ENCODE data around the gene TCHHL1. TPM values are rescaled to one million over a fixed set of nuclear protein-coding genes. Genes with fewer than 3 reads are reported as not detected.
A peak's percentile ranks its signal among the peaks of the same experiment; 100 is the strongest.

TCHHL1 gene
- total and polyA plus RNA-seq, 9 donors, result not detected

DNA sequence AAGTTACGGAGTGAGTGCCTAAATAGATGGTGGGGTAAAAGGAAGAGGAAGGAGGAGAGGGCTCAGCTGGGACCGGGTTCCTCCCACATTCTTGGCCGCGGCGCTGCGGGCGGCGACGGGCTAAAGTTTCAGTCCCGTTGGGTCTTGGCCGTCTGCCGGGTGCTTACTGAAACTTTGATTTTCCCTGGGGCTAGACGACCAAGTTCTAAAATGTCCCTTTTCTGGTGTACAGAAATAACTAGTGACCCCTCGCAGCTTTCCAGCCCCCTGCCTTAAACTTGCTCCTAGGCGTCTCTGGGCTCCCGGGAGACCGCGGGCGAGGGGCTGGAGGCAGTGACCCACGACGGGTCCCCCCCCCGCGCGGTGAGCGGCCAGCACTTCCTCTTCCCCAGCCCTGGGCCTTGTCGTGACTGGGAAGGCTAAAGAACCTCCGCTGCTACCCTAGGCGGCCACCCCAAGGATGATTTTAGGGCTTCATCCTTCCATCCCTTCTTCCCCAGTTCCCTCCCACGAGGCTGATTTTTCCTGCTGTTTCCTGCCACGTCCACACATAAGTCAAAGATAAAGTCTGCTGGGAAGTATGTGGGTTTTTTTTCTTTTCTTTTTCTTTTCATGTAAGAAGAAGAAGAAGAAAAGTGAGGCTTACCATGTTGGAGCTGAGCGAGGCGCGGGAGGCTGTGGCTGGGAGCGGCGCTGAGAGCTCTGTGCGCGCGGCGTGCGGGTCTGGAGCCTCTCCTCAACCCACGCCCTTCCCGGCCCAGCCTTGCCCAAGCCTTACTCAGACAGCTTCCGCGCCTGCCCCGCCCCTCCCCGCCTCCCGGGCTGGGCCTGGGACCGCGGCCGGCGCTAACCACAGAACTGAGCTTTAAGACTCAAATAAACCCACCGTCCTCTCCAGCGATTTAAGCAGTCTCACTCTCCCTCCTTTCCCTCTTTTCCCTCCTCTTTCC is 52.3 kb downstream of the TCHHL1 start, which contains the start of gene S100A11:
Gene S100A11 (minus strand): TSS at position 738 of the 950 bp plus-strand sequence. CDS start 89 bp downstream, at position 649.
- Histone ChIP-seq H3K27me3 (no peaks in the 10 kb centered on the region), H3K4me1 (ENCODE audit: insufficient read depth) (peaks cover 3% of the 10 kb centered on the region), H3K27ac (peak within 1 kb of the TSS; percentile 58 to 85), H3K9me3 (no peaks in the 10 kb centered on the region), H3K4me3 (peak within 1 kb of the TSS; percentile 63), H3K36me3 (no peaks in the 10 kb centered on the region)
- intact Hi-C loops (cut with DNase I), result no loop called here
- WGBS, 3 donors, result 0 to 1% (median 0%) methylated on average over 53 of the region's 53 CpGs
- no peak for TF ChIP-seq EP300 (IDR thresholded peaks at IDR 0.05)
- peak; percentile 88 for TF ChIP-seq POLR2A (IDR thresholded peaks at IDR 0.05)
- TF ChIP-seq CTCF (IDR thresholded peaks at IDR 0.05), result peak in 1 of 3 donors; percentile 17
- peak; percentile 86 to 91 (median 89) for DNase-seq

DNA sequence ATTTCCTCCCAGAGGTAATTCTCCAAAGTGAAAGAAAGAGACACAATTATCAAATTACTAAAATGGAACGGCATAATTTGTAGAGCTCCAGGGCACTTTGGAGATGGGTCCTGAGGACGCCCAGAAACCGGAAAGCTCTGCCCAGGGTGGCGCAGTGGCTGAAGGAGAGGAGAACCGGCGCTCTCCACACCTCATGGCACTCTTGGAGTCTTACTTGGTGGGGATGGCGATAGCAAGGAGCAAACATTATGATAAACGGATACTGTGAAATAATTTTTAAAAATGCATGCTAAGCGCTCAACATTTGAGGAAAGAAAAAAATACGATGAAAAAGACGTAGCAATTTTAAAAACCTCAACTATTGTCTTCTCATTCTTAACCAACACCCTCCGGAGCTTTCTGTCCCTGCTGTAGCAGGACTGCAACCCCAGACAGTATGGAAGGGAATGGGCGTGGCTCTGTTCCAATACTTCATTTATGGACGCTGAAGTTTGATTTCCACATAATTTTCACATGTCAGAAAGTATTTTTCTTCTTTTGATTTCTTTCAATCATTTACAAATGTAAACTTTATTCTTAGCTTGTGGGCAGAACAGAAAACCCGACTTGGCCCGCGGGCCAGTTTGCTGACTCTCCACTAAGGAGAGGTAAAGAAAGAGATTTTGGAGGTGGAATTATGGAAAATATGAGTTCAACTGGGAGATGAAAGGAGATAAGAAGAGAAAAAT is 53.2 kb downstream of the TCHHL1 start:
- intact Hi-C loops (cut with DNase I), result no loop called here
- H3K36me3 ChIP-seq, result no peaks in the 10 kb centered on the region
- DNase-seq, result no peak
- peaks cover 3% of the 10 kb centered on the region for H3K4me1 ChIP-seq (ENCODE audit: insufficient read depth)
- H3K27ac ChIP-seq, result peak overlapping the region; percentile 58 to 85
- H3K4me3 ChIP-seq, result peak overlapping the region; percentile 63
- WGBS, 3 donors, result 9 to 13% (median 10%) methylated on average over 17 of the region's 17 CpGs
- H3K9me3 ChIP-seq, result no peaks in the 10 kb centered on the region
- TF ChIP-seq POLR2A (IDR thresholded peaks at IDR 0.05) (no peak), CTCF (IDR thresholded peaks at IDR 0.05) (no peak), EP300 (IDR thresholded peaks at IDR 0.05) (no peak)
- no peaks in the 10 kb centered on the region for H3K27me3 ChIP-seq

- TF ChIP-seq POLR2A (IDR thresholded peaks at IDR 0.05), result no peak
- peak in 1 of 3 donors; percentile 16 for TF ChIP-seq CTCF (IDR thresholded peaks at IDR 0.05)
- TF ChIP-seq EP300 (IDR thresholded peaks at IDR 0.05), result no peak
- 33 to 37% (median 36%) methylated on average over 8 of the region's 8 CpGs for WGBS, 3 donors
- Histone ChIP-seq H3K27ac (peak overlapping the region in 1 of 2 donors; percentile 85), H3K4me3 (peak overlapping the region; percentile 63), H3K27me3 (no peaks in the 10 kb centered on the region), H3K9me3 (no peaks in the 10 kb centered on the region), H3K4me1 (ENCODE audit: insufficient read depth) (peaks cover 3% of the 10 kb centered on the region), H3K36me3 (no peaks in the 10 kb centered on the region)
- peak in 2 of 5 donors; percentile 31 to 52 for DNase-seq
- intact Hi-C loops (cut with DNase I), result no loop called here
Observed at GRCh38 chr1:152034654-152035538, 54.0 kb downstream of the TCHHL1 start.

DNA sequence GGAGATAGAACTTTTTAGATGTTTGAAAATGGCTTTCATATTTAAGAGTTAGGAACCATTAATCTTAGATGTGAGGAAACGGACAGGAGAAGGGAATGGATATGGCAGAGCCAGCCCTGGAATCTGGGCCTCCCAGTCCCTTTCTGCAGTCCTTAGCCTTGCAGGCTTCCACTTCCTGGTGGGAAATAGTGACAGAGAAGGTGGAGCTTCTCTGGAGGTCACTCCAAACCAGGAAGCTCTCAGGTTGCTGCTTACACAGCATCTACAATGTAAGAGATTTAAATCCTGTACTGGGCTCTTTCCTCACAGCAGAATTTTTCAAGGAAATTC is 54.6 kb downstream of the TCHHL1 start:
- no peak overlapping the region for H3K4me3 ChIP-seq

More for the DNA sequence above, 54.6 kb downstream of the TCHHL1 start:
- peaks cover 3% of the 10 kb centered on the region for H3K4me1 ChIP-seq (ENCODE audit: insufficient read depth)
- H3K27ac ChIP-seq, result no peak overlapping the region
- intact Hi-C loops (cut with DNase I), result no loop called here
- H3K9me3 ChIP-seq, result no peaks in the 10 kb centered on the region
- TF ChIP-seq POLR2A (IDR thresholded peaks at IDR 0.05) (no peak), CTCF (IDR thresholded peaks at IDR 0.05) (no peak), EP300 (IDR thresholded peaks at IDR 0.05) (no peak)
- DNase-seq, result no peak
- WGBS, 3 donors, result 63 to 83% (median 80%) methylated on average over 1 of the region's 1 CpG
- no peaks in the 10 kb centered on the region for H3K27me3 ChIP-seq
- H3K36me3 ChIP-seq, result no peaks in the 10 kb centered on the region

Measured in ovary (tissue), 9 donors.